Endothelial cell of umbilical vein (primary cell): Measurements from ENCODE around the gene DGLUCY. TPM values are rescaled to one million over a fixed set of nuclear protein-coding genes. Genes with fewer than 3 reads are reported as not detected.

ENCODE experiments used
- BruUV-seq: library from RNA; stranded (reverse); fragments of 400-500 nt; replicated peaks from 2 replicates; lab custom pipeline; 2021; lab: Mats Ljungman, UMichigan
- CTCF ChIA-PET: fragments of 300-600, 350-600 bp; sonication (Branson Sonifier 250); formaldehyde crosslinking; loops from one replicate; lab custom pipeline; 2021; ENCODE audit warnings: antibody characterized with exemption, inconsistent platforms; lab: Charles Lee
- POLR2A ChIA-PET: fragments of 300-600, 350-600 bp; sonication (Branson Sonifier 250); formaldehyde crosslinking; loops from one replicate; lab custom pipeline; 2021; ENCODE audit warnings: antibody characterized with exemption, inconsistent platforms; lab: Charles Lee
- DNase-seq: peaks from one replicate; pipeline ENCODE4 v3.0.0-alpha.2; 2011; ENCODE audit warnings: low read depth, low spot score
- FAIRE-seq: peaks from 2 replicates; lab custom pipeline; 2011; peaks lifted over from hg19 to GRCh38; lab: Jason Lieb, UNC
- H2AFZ ChIP-seq: 2 replicates; pipeline ENCODE4 v1.6.0; 2012; ENCODE audit warnings: low read depth, low read length, control low read depth, inconsistent platforms
- H3K27ac ChIP-seq: 2 replicates; pipeline ENCODE4 v1.5.1; 2011; ENCODE audit warnings: low read depth, mild to moderate bottlenecking, control low read depth, low read length, moderate library complexity; ENCODE audit not compliant: insufficient read depth
- H3K27me3 ChIP-seq, 2 experiments: 2 replicates each; pipeline versions ENCODE4 v1.6.0 to v1.6.1; 2011; ENCODE audit warnings: low read length in 2 of 2, mixed read lengths in 1 of 2; ENCODE audit not compliant: control insufficient read depth in 2 of 2, insufficient read depth in 2 of 2
- H3K36me3 ChIP-seq, 2 experiments: 2 replicates in 1 of 2; 3 replicates in 1 of 2; pipeline ENCODE4 v1.5.1; 2011; ENCODE audit warnings: low read length in 2 of 2, mild to moderate bottlenecking in 1 of 2, moderate library complexity in 1 of 2; ENCODE audit not compliant: control insufficient read depth in 2 of 2, insufficient read depth in 2 of 2; ENCODE audit errors: extremely low read depth in 1 of 2
- H3K4me1 ChIP-seq: 3 replicates; pipeline ENCODE4 v1.5.1; 2011; ENCODE audit warnings: mild to moderate bottlenecking, low read length; ENCODE audit not compliant: control insufficient read depth, insufficient read depth; ENCODE audit errors: extremely low read depth
- H3K4me2 ChIP-seq: 2 replicates; pipeline ENCODE4 v1.6.1; 2011; ENCODE audit warnings: low read length, control low read depth, mixed read lengths; ENCODE audit not compliant: insufficient read depth
- H3K4me3 ChIP-seq, 3 experiments: fragments of 200-600 bp in 1 of 3; sonication (generic), shearing (Covaris generic) in 1 of 3; replicated peaks in 1 of 3; 2 replicates each; pipeline ENCODE4 v1.5.1; 2011 to 2016; ENCODE audit warnings: control low read depth in 3 of 3, low read length in 3 of 3, mild to moderate bottlenecking in 2 of 3, inconsistent platforms in 1 of 3, low read depth in 1 of 3, moderate library complexity in 1 of 3; ENCODE audit not compliant: insufficient read depth in 1 of 3
- H3K79me2 ChIP-seq: 2 replicates; pipeline ENCODE4 v1.6.0; 2012; ENCODE audit warnings: low read length, inconsistent platforms; ENCODE audit not compliant: control insufficient read depth, insufficient read depth
- H3K9ac ChIP-seq: replicated peaks from 2 replicates; pipeline ENCODE3; 2011; ENCODE audit warnings: low read length, control low read depth; ENCODE audit not compliant: insufficient read depth; ENCODE audit errors: extremely low read depth
- H3K9me1 ChIP-seq: replicated peaks from 3 replicates; pipeline ENCODE4 v1.6.0; 2011; ENCODE audit warnings: mild to moderate bottlenecking, low read length; ENCODE audit not compliant: control insufficient read depth, insufficient read depth; ENCODE audit errors: extremely low read depth
- H3K9me3 ChIP-seq: replicated peaks from 2 replicates; pipeline ENCODE4 v1.5.1; 2012; ENCODE audit warnings: low read length, inconsistent platforms; ENCODE audit not compliant: control insufficient read depth, insufficient read depth
- H4K20me1 ChIP-seq: replicated peaks from 2 replicates; pipeline ENCODE3; 2011; ENCODE audit warnings: mild to moderate bottlenecking, low read length; ENCODE audit not compliant: control insufficient read depth, insufficient read depth; ENCODE audit errors: extremely low read depth
- EZH2 ChIP-seq: IDR thresholded peaks from 2 replicates; pipeline ENCODE4 v1.6.1; 2012; ENCODE audit warnings: borderline replicate concordance, low read depth, mild to moderate bottlenecking, moderate library complexity, low read length, inconsistent platforms; ENCODE audit not compliant: severe bottlenecking
- FOS ChIP-seq: IDR thresholded peaks from 2 replicates; pipeline ENCODE4 v1.6.1; 2011; ENCODE audit warnings: mild to moderate bottlenecking, low read length, moderate library complexity, borderline replicate concordance; ENCODE audit not compliant: insufficient read depth
- MYC ChIP-seq: IDR thresholded peaks from one replicate; pipeline ENCODE4 v1.6.1; 2011; ENCODE audit warnings: mild to moderate bottlenecking, low read depth, low read length
- POLR2A ChIP-seq: IDR thresholded peaks from 2 replicates; pipeline ENCODE4 v1.6.1; 2012; ENCODE audit warnings: low read depth, mild to moderate bottlenecking, control low read depth, low read length
- dilution Hi-C: fragments of 300-500 bp; cut with MboI; formaldehyde crosslinking; loops from one replicate; pipeline ENCODE4 v1.15.0; 2019; ENCODE audit warnings: low sequenced_read_pairs; ENCODE audit not compliant: extremely low pct_ligation_motif_present
- intact Hi-C: fragments of 100-400 bp; cut with micrococcal nuclease; formaldehyde crosslinking; loops from one replicate; pipeline ENCODE4 v1.10.0; 2022
- polyA plus RNA-seq, 4 experiments: library from polyadenylated mRNA; depleted of rRNA in 3 of 4; stranded (reverse) in 3 of 4; unstranded in 1 of 4; fragments of >200 nt; gene quantifications; 2 replicates each; pipeline versions ENCODE4 v1.2.1 to v1.2.3, GENCODE V29; 2011 to 2012; ENCODE audit warnings: missing spikeins in 1 of 4
- total RNA-seq: library from RNA; stranded (reverse); gene quantifications from 2 replicates; pipeline ENCODE4 v1.2.3, GENCODE V29; 2021
- TF ChIP-seq, protein P1 (sequence below), 2 donors: IDR thresholded peaks; 1 replicate in 1 of 2; 2 replicates in 1 of 2; pipeline ENCODE4 v1.5.1; 2011; ENCODE audit warnings: low read length in 2 of 2, mild to moderate bottlenecking in 2 of 2, moderate library complexity in 2 of 2, control low read depth in 1 of 2, inconsistent platforms in 1 of 2, low read depth in 1 of 2; ENCODE audit not compliant: insufficient read depth in 1 of 2; ENCODE audit errors: extremely low read depth in 1 of 2
- TF ChIP-seq, protein P2 (sequence below): IDR thresholded peaks from 2 replicates; pipeline ENCODE4 v1.6.1; 2011; ENCODE audit not compliant: insufficient read depth, insufficient read length

Gene DGLUCY
- total and polyA plus RNA-seq, 2 donors (not counting 3 experiments of a cell fraction or from before 2014, with no cell fraction given), result 40.9 to 65.6 TPM

GRCh38 chr14:91159906-91160305 lies 46.0 kb downstream of the DGLUCY start:
- intact Hi-C loops, result no loop called here
- Histone ChIP-seq H3K9me3 (no peaks in the 10 kb centered on the region), H4K20me1 (no peaks in the 10 kb centered on the region), H2AFZ (no peak overlapping the region), H3K9me1 (no peaks in the 10 kb centered on the region), H3K4me1 (peaks cover 5% of the 10 kb centered on the region), H3K4me2 (no peak overlapping the region), H3K4me3 (no peak overlapping the region), H3K79me2 (no peaks in the 10 kb centered on the region), H3K9ac (no peak overlapping the region), H3K27ac (no peak overlapping the region), H3K27me3 (no peaks in the 10 kb centered on the region), H3K36me3 (peaks cover 5 to 43% of the 10 kb centered on the region in 2 experiments)
- BruUV-seq, result no TSS peak
- dilution Hi-C loops, result loop anchor here (10.0 kb wide), 1 partner anchor 255 kb away; no protein-coding TSS in a partner anchor
- ChIA-PET POLR2A (no interaction called here), CTCF (interaction anchor here (1.3 to 1.8 kb wide), 2 partner anchors 13 to 17 kb away, joined by 4 to 7 read pairs; no protein-coding TSS in a partner anchor)
- no peak for TF ChIP-seq MYC
- TF ChIP-seq EZH2, result no peak
- no peak for TF ChIP-seq POLR2A
- TF ChIP-seq, protein P1, sequence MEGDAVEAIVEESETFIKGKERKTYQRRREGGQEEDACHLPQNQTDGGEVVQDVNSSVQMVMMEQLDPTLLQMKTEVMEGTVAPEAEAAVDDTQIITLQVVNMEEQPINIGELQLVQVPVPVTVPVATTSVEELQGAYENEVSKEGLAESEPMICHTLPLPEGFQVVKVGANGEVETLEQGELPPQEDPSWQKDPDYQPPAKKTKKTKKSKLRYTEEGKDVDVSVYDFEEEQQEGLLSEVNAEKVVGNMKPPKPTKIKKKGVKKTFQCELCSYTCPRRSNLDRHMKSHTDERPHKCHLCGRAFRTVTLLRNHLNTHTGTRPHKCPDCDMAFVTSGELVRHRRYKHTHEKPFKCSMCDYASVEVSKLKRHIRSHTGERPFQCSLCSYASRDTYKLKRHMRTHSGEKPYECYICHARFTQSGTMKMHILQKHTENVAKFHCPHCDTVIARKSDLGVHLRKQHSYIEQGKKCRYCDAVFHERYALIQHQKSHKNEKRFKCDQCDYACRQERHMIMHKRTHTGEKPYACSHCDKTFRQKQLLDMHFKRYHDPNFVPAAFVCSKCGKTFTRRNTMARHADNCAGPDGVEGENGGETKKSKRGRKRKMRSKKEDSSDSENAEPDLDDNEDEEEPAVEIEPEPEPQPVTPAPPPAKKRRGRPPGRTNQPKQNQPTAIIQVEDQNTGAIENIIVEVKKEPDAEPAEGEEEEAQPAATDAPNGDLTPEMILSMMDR (IDR thresholded peaks at IDR 0.05; ENCODE audit: extremely low read depth in 1 of 2, insufficient read depth in 1 of 2, low read depth in 1 of 2, low read length in 2 of 2), result no peak
- no peak for TF ChIP-seq FOS
- TF ChIP-seq, protein P2, sequence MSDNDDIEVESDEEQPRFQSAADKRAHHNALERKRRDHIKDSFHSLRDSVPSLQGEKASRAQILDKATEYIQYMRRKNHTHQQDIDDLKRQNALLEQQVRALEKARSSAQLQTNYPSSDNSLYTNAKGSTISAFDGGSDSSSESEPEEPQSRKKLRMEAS, result no peak
- DNase-seq, result no peak
- no peak for FAIRE-seq
